GM12874 (cell line): ENCODE data around the gene CSF1R.

Experiments used
- TF ChIP-seq, protein P1 (sequence below): IDR thresholded peaks from 2 replicates; pipeline ENCODE4 v1.5.1; 2011; ENCODE audit warnings: low read depth, mild to moderate bottlenecking, control low read depth, low read length, moderate library complexity; ENCODE audit not compliant: insufficient read depth

CSF1R gene

DNA sequence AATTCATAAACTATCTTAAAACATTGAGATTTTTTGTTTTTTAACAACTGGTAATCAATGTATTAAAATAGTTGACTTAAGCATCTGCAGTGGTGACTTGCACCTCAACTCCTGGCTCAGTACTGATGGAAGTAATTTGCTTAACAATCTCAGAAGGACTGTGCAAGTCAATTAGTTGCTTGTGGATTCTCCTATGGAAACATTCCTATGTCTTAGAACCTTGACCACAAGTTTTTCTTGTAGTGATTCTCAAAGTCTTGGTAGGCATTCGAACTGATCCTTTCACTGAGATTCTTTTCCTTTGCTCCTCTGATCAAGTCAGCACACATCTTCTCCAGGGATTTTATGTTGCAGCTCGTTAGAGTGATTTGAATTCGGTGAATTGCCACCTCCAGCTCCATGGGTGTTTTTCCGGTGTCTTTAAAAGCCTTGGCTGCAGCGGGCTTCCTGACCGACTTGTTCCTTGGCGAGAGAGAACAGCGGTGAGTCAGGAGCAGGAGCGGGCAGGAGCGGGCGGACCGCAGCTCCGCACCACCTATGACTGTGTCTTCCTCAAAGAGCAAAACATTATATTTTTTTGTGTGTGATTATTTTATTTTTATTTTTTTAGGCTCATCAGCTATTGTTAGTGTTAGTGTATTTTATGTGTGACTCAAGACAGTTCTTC is 64.7 kb downstream of the CSF1R start:
- TF ChIP-seq, protein P1, sequence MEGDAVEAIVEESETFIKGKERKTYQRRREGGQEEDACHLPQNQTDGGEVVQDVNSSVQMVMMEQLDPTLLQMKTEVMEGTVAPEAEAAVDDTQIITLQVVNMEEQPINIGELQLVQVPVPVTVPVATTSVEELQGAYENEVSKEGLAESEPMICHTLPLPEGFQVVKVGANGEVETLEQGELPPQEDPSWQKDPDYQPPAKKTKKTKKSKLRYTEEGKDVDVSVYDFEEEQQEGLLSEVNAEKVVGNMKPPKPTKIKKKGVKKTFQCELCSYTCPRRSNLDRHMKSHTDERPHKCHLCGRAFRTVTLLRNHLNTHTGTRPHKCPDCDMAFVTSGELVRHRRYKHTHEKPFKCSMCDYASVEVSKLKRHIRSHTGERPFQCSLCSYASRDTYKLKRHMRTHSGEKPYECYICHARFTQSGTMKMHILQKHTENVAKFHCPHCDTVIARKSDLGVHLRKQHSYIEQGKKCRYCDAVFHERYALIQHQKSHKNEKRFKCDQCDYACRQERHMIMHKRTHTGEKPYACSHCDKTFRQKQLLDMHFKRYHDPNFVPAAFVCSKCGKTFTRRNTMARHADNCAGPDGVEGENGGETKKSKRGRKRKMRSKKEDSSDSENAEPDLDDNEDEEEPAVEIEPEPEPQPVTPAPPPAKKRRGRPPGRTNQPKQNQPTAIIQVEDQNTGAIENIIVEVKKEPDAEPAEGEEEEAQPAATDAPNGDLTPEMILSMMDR = no peak

DNA sequence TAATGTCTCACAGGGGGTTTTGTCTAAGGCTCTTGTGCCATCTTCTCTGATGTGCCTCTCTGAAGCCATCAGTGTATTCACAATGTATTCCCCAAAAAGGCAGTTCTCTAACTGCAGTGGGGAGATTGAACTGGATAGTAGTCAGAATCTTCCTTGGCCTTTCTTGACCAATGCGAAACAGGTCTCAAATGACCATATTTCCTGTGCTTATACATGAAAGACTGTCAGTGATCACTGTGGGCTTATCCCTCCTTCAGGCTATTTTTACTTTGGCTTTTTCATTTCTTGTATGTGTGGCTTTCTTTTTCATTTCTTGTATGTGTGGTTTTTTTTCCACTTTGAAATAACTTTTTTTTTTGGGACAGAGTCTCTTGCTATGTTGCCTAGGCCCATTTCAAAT is 66.1 kb downstream of the CSF1R start:
- TF ChIP-seq, protein P1 = no peak

DNA sequence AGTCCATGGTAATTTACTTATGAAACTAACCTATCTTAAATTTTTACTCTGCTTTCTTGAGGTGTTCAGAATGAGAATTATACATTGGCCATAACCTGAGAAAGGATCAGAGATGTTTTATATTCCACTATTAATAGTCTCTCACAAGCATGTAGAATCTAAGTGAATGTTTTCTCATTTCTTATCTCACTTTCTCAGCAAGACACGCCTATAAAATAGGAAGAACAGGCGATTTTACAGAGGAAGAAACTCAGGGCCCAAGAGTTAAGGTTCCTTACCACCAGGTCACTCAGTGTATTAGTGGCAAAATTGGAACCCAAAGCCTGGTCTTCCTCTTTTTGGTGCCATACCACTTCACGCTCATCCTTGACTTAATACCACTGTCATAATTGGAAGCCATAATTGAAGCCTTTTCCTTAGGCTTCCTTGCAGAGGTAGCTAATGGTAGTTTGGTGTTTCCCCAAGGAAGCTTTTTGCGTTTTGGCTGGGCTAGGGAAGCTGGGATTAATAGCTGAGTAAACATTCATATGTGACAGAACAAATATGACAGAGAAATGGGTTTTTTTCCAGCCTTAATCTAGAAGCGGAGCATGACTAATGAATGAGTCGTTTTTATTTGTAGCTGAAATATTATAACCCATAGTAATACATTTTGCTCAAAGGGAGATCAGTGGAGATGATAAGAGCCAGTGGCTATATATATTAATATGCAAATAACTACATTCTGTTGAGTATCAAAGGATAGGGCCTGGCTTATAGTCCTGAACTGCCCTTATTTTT is 68.9 kb downstream of the CSF1R start:
- TF ChIP-seq, protein P1 = no peak

DNA sequence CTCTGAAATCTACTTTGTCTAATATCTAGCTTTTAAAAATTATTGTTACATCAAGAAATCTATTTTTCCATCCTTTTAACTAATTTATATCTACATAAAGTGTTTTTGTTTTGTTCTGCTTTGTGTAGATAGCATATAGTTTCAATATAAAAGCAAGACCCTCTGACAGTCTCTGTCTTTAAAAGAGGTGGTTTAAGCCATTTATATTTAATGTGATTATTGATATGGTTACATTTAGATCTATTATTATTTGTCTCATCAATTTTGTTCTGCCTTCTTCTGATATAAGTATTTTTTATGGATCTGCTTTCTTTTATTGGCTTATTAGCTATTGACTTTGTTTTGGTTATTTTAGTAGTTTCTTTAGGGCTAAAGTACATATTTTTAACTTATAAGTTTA is 69.8 kb downstream of the CSF1R start:
- TF ChIP-seq, protein P1 = no peak

DNA sequence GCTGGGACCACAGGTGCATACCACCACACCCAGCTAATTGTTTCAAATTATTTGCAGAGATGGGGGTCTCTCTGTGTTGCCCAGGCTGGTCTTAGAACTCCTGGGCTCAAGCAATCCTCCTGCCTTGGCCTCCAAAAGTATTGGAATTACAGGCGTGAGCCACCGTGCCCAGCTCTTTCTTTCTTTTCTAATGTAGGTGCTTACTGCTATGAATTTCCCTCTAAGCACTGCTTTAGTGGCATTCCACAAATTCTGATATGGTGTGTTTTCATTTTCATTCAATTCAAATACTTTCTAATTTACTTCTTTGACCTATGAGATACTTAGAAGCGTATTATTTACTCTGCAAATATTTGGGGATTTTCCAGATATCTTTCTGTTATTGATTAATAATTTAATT is 70.9 kb downstream of the CSF1R start:
- TF ChIP-seq, protein P1 = no peak

DNA sequence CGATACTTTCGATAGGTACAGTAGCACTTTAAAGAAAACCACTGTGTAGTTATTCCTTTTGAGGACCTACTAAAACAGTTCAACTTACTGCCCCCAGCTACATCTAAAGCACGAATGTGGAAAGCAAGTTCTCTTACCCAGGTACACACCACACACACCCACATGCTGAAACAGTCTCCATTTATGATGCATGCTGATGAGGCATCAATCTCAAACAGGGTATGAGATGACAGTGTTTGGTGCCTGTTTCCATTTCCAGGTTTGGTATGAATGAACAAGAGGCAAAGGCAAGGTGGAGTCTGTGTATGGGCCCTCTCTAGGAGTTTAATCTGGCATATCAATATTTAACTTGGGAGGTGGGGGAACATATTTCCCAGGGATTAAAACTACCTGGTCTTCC is 71.9 kb downstream of the CSF1R start:
- TF ChIP-seq, protein P1 = no peak

DNA sequence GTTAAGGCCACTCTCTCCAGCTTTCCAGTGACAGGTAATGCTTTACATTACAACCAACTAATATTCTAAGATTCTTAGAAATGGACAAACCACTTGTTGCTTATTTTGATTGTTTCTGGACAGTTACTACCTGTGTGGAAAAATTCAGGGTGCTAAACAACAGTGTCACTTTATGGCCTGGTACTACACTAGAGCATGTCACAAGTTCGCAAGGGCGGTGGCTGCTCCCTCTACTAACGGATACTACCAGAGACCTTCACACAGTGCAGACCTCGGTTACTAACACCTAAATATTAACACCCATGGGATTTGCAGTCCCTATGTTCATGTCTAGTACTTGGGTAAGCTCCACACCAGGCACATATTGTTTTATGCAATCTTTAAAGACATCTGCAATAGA is 72.4 kb downstream of the CSF1R start:
- TF ChIP-seq, protein P1 = no peak
